GM10248 (cell line): ENCODE measurements around the gene CATSPER4.
A peak's percentile ranks its signal among the peaks of the same experiment; 100 is the strongest.

Source experiments
- CTCF ChIA-PET: fragments of 300-600 bp; sonication (Branson Sonifier 250); formaldehyde crosslinking; extraction: SDS; loops from one replicate; lab custom pipeline; 2021; ENCODE audit warnings: antibody characterized with exemption; lab: Yijun Ruan, JAX
- POLR2A ChIA-PET: fragments of 350-650 bp; sonication (Branson Sonifier 250); formaldehyde crosslinking; extraction: SDS; loops from one replicate; lab custom pipeline; 2020; ENCODE audit warnings: antibody characterized with exemption; lab: Yijun Ruan, JAX
- DNase-seq: peaks from one replicate; pipeline ENCODE4 v3.0.0; 2012; ENCODE audit errors: extremely low spot score
- CTCF ChIP-seq: IDR thresholded peaks from 2 replicates; pipeline ENCODE4 v1.5.1; 2012; ENCODE audit warnings: mild to moderate bottlenecking, low read depth; ENCODE audit errors: extremely low read depth, missing control alignments, control extremely low read depth

Gene CATSPER4

GRCh38 chr1:26233903-26234643 is 43.7 kb downstream of the CATSPER4 start, which contains the start of gene CEP85:
CEP85 (plus strand) TSS chr1:26234200; CDS start chr1:26239784, 5,584 bp downstream.
- DNase-seq: peak; percentile 100
- peak; percentile 97 for TF ChIP-seq CTCF
- POLR2A ChIA-PET: interaction anchor here (0.7 to 1.9 kb wide), 3 partner anchors 32 to 84 kb away, joined by 3 to 4 read pairs (median 4); partner anchors contain the start of gene CD52
- CTCF ChIA-PET: interaction anchor here (0.6 to 5.2 kb wide), 73 partner anchors 9 to 338 kb away, joined by 3 to 40 read pairs (median 4); partner anchors contain the start of genes C1orf232, CATSPER4, CD52 and CNKSR1

- DNase-seq: peak; percentile 28
- CTCF ChIA-PET: interaction anchor here (0.6 to 5.2 kb wide), 72 partner anchors 8 to 338 kb away, joined by 3 to 40 read pairs (median 4); partner anchors contain the start of genes C1orf232, CATSPER4, CD52 and CNKSR1
- TF ChIP-seq CTCF: peak; percentile 16
- POLR2A ChIA-PET: interaction anchor here (0.6 to 1.9 kb wide), 3 partner anchors 31 to 91 kb away, joined by 3 to 4 read pairs (median 4); partner anchors contain the start of gene CD52
These were observed 44.4 kb downstream of the CATSPER4 start for GRCh38 chr1:26234644-26235370.

- no peak for TF ChIP-seq CTCF
- CTCF ChIA-PET: interaction anchor here (0.9 to 2.0 kb wide), 4 partner anchors 10 to 84 kb away, joined by 3 to 7 read pairs (median 6); partner anchors contain the start of gene ZNF593
- POLR2A ChIA-PET: no interaction called here
- DNase-seq: no peak
These were observed 47.0 kb downstream of the CATSPER4 start for GRCh38 chr1:26237230-26237966.

- no peak for TF ChIP-seq CTCF
- ChIA-PET POLR2A (no interaction called here), CTCF (no interaction called here)
- DNase-seq: no peak
These were observed 49.5 kb downstream of the CATSPER4 start for GRCh38 chr1:26239936-26240335.
